ENCODE results near the gene CLRN1.

CLRN1 gene

GRCh38 chr3:150975086-150975991 is 2.8 kb upstream of the CLRN1 start:
- Histone ChIP-seq H3K4me3 (ENCODE audit: low read length) (no peak overlapping the region), H3K4me2 (ENCODE audit: low read length) (no peak overlapping the region), H3K27me3 (ENCODE audit: control insufficient read depth, insufficient read depth, low read length) (peaks cover 7% of the 10 kb centered on the region), H3K36me3 (ENCODE audit: insufficient read depth, low read length) (no peaks in the 10 kb centered on the region), H3K9ac (ENCODE audit: low read depth, low read length) (no peak overlapping the region), H3K4me1 (ENCODE audit: control insufficient read depth, insufficient read depth, low read length) (peaks cover 10% of the 10 kb centered on the region), H3K9me3 (replicated peaks; ENCODE audit: low read length) (no peaks in the 10 kb centered on the region)

GRCh38 chr3:150970665-150971324 is 1.7 kb downstream of the CLRN1 start:
- no peak overlapping the region for H3K4me3 ChIP-seq (ENCODE audit: low read length)
- no peak overlapping the region for H3K9ac ChIP-seq (ENCODE audit: low read depth, low read length)
- no peaks in the 10 kb centered on the region for H3K36me3 ChIP-seq (ENCODE audit: insufficient read depth, low read length)
- peaks cover 10% of the 10 kb centered on the region for H3K4me1 ChIP-seq (ENCODE audit: control insufficient read depth, insufficient read depth, low read length)
- no peaks in the 10 kb centered on the region for H3K9me3 ChIP-seq (replicated peaks; ENCODE audit: low read length)
- H3K4me2 ChIP-seq (ENCODE audit: low read length), result peak overlapping the region; percentile 61
- peaks cover 16% of the 10 kb centered on the region for H3K27me3 ChIP-seq (ENCODE audit: control insufficient read depth, insufficient read depth, low read length)

GRCh38 chr3:150968341-150969035 is 4.0 kb downstream of the CLRN1 start:
- no peak overlapping the region for H3K9ac ChIP-seq (ENCODE audit: low read depth, low read length)
- H3K36me3 ChIP-seq (ENCODE audit: insufficient read depth, low read length), result no peaks in the 10 kb centered on the region
- no peak overlapping the region for H3K4me2 ChIP-seq (ENCODE audit: low read length)
- H3K4me3 ChIP-seq (ENCODE audit: low read length), result no peak overlapping the region
- H3K9me3 ChIP-seq (replicated peaks; ENCODE audit: low read length), result no peaks in the 10 kb centered on the region
- H3K27me3 ChIP-seq (ENCODE audit: control insufficient read depth, insufficient read depth, low read length), result peaks cover 16% of the 10 kb centered on the region
- peaks cover 10% of the 10 kb centered on the region for H3K4me1 ChIP-seq (ENCODE audit: control insufficient read depth, insufficient read depth, low read length)

- no peak overlapping the region for H3K4me3 ChIP-seq (ENCODE audit: low read length)
- peaks cover 32% of the 10 kb centered on the region for H3K27me3 ChIP-seq (ENCODE audit: control insufficient read depth, insufficient read depth, low read length)
- H3K9ac ChIP-seq (ENCODE audit: low read depth, low read length), result no peak overlapping the region
- no peak overlapping the region for H3K4me2 ChIP-seq (ENCODE audit: low read length)
- no peaks in the 10 kb centered on the region for H3K9me3 ChIP-seq (replicated peaks; ENCODE audit: low read length)
- peaks cover 2% of the 10 kb centered on the region for H3K4me1 ChIP-seq (ENCODE audit: control insufficient read depth, insufficient read depth, low read length)
- H3K36me3 ChIP-seq (ENCODE audit: insufficient read depth, low read length), result no peaks in the 10 kb centered on the region
Observed at GRCh38 chr3:150965436-150965835, 7.1 kb downstream of the CLRN1 start.

GRCh38 chr3:150961949-150962348 is 10.6 kb downstream of the CLRN1 start:
- H3K9me3 ChIP-seq (replicated peaks; ENCODE audit: low read length), result no peaks in the 10 kb centered on the region
- H3K4me2 ChIP-seq (ENCODE audit: low read length), result no peak overlapping the region
- peaks cover 34% of the 10 kb centered on the region for H3K27me3 ChIP-seq (ENCODE audit: control insufficient read depth, insufficient read depth, low read length)
- no peak overlapping the region for H3K9ac ChIP-seq (ENCODE audit: low read depth, low read length)
- H3K36me3 ChIP-seq (ENCODE audit: insufficient read depth, low read length), result no peaks in the 10 kb centered on the region
- H3K4me1 ChIP-seq (ENCODE audit: control insufficient read depth, insufficient read depth, low read length), result no peaks in the 10 kb centered on the region
- H3K4me3 ChIP-seq (ENCODE audit: low read length), result no peak overlapping the region

- Histone ChIP-seq H3K36me3 (ENCODE audit: insufficient read depth, low read length) (no peaks in the 10 kb centered on the region), H3K27me3 (ENCODE audit: control insufficient read depth, insufficient read depth, low read length) (peaks cover 24% of the 10 kb centered on the region), H3K9me3 (replicated peaks; ENCODE audit: low read length) (no peaks in the 10 kb centered on the region), H3K4me3 (ENCODE audit: low read length) (no peak overlapping the region), H3K9ac (ENCODE audit: low read depth, low read length) (no peak overlapping the region), H3K4me1 (ENCODE audit: control insufficient read depth, insufficient read depth, low read length) (no peaks in the 10 kb centered on the region), H3K4me2 (ENCODE audit: low read length) (no peak overlapping the region)
Observed at GRCh38 chr3:150960708-150961684, 11.5 kb downstream of the CLRN1 start.

- Histone ChIP-seq H3K4me3 (ENCODE audit: low read length) (no peak overlapping the region), H3K9me3 (replicated peaks; ENCODE audit: low read length) (no peaks in the 10 kb centered on the region), H3K27me3 (ENCODE audit: control insufficient read depth, insufficient read depth, low read length) (peaks cover 34% of the 10 kb centered on the region), H3K36me3 (ENCODE audit: insufficient read depth, low read length) (no peaks in the 10 kb centered on the region), H3K4me1 (ENCODE audit: control insufficient read depth, insufficient read depth, low read length) (no peaks in the 10 kb centered on the region), H3K4me2 (ENCODE audit: low read length) (no peak overlapping the region), H3K9ac (ENCODE audit: low read depth, low read length) (no peak overlapping the region)
Observed at GRCh38 chr3:150958683-150959082, 13.8 kb downstream of the CLRN1 start.

- Histone ChIP-seq H3K36me3 (ENCODE audit: insufficient read depth, low read length) (no peaks in the 10 kb centered on the region), H3K4me2 (ENCODE audit: low read length) (no peak overlapping the region), H3K27me3 (ENCODE audit: control insufficient read depth, insufficient read depth, low read length) (peaks cover 37% of the 10 kb centered on the region), H3K9me3 (replicated peaks; ENCODE audit: low read length) (no peaks in the 10 kb centered on the region), H3K4me1 (ENCODE audit: control insufficient read depth, insufficient read depth, low read length) (no peaks in the 10 kb centered on the region), H3K9ac (ENCODE audit: low read depth, low read length) (no peak overlapping the region), H3K4me3 (ENCODE audit: low read length) (no peak overlapping the region)
Observed at GRCh38 chr3:150956376-150956775, 16.2 kb downstream of the CLRN1 start.

- Histone ChIP-seq H3K9me3 (replicated peaks; ENCODE audit: low read length) (no peaks in the 10 kb centered on the region), H3K27me3 (ENCODE audit: control insufficient read depth, insufficient read depth, low read length) (peaks cover 26% of the 10 kb centered on the region)
Observed at GRCh38 chr3:150951923-150952322, 20.6 kb downstream of the CLRN1 start.

GRCh38 chr3:150945226-150946032 is 27.1 kb downstream of the CLRN1 start:
- Histone ChIP-seq H3K4me3 (ENCODE audit: low read length) (no peak overlapping the region), H3K4me2 (ENCODE audit: low read length) (no peak overlapping the region), H3K9me3 (replicated peaks; ENCODE audit: low read length) (no peaks in the 10 kb centered on the region), H3K9ac (ENCODE audit: low read depth, low read length) (no peak overlapping the region), H3K36me3 (ENCODE audit: insufficient read depth, low read length) (no peaks in the 10 kb centered on the region), H3K27me3 (ENCODE audit: control insufficient read depth, insufficient read depth, low read length) (peaks cover 40% of the 10 kb centered on the region), H3K4me1 (ENCODE audit: control insufficient read depth, insufficient read depth, low read length) (no peaks in the 10 kb centered on the region)

More at GRCh38 chr3:150951923-150952322, 20.6 kb downstream of the CLRN1 start:
- H3K4me1 ChIP-seq (ENCODE audit: control insufficient read depth, insufficient read depth, low read length), result no peaks in the 10 kb centered on the region
- no peak overlapping the region for H3K4me2 ChIP-seq (ENCODE audit: low read length)
- no peaks in the 10 kb centered on the region for H3K36me3 ChIP-seq (ENCODE audit: insufficient read depth, low read length)
- no peak overlapping the region for H3K4me3 ChIP-seq (ENCODE audit: low read length)
- no peak overlapping the region for H3K9ac ChIP-seq (ENCODE audit: low read depth, low read length)
